HepG2 (cell line): ENCODE results near the gene TMEM240. TPM values are rescaled to one million over a fixed set of nuclear protein-coding genes. Genes with fewer than 3 reads are reported as not detected.

Experiments used
- ARID4A ChIP-seq: sonication (generic); formaldehyde crosslinking; IDR thresholded peaks from 2 replicates; pipeline ENCODE4 v1.5.0; 2020; ENCODE audit warnings: mild to moderate bottlenecking, missing genetic modification reagents, borderline replicate concordance
- CBX1 ChIP-seq: IDR thresholded peaks from one replicate; pipeline ENCODE4 v1.6.1; 2016; ENCODE audit warnings: antibody characterized with exemption, low read depth
- CC2D1A ChIP-seq: sonication (generic); formaldehyde crosslinking; IDR thresholded peaks from 2 replicates; pipeline ENCODE4 v1.8.1; 2023; ENCODE audit warnings: mild to moderate bottlenecking, missing genetic modification reagents
- DDIT3 ChIP-seq: sonication (generic); formaldehyde crosslinking; IDR thresholded peaks from 2 replicates; pipeline ENCODE4 v1.4.0; 2020; ENCODE audit warnings: mild to moderate bottlenecking, missing genetic modification reagents
- DR1 ChIP-seq: sonication (generic); formaldehyde crosslinking; IDR thresholded peaks from 2 replicates; pipeline ENCODE4 v1.8.0; 2021; ENCODE audit warnings: mild to moderate bottlenecking, missing genetic modification reagents, inconsistent platforms
- HMG20A ChIP-seq: IDR thresholded peaks from 2 replicates; pipeline ENCODE4 v1.6.1; 2016; ENCODE audit warnings: borderline replicate concordance
- KLF11 ChIP-seq: IDR thresholded peaks from 2 replicates; pipeline ENCODE4 v1.6.1; 2016; ENCODE audit warnings: missing compliant biosample characterization
- MXD3 ChIP-seq: IDR thresholded peaks from 2 replicates; pipeline ENCODE4 v1.6.1; 2016; ENCODE audit warnings: mild to moderate bottlenecking, missing biosample characterization, missing genetic modification reagents
- NONO ChIP-seq, 2 experiments: fragments of 450-650 bp in 1 of 2; sonication (generic) in 1 of 2; formaldehyde crosslinking in 1 of 2; IDR thresholded peaks in 1 of 2; conservative IDR thresholded peaks in 1 of 2; 2 replicates each; pipeline versions ENCODE4 v1.6.1 to v1.8.0; 2017 to 2022; ENCODE audit warnings: mild to moderate bottlenecking in 1 of 2, missing genetic modification reagents in 1 of 2, moderate library complexity in 1 of 2
- RBM39 ChIP-seq: fragments of 200-400 bp; formaldehyde crosslinking; IDR thresholded peaks from one replicate; pipeline ENCODE4 v1.6.1; 2018; ENCODE audit warnings: antibody characterized with exemption, mild to moderate bottlenecking, low read depth, low read length; ENCODE audit not compliant: poor library complexity, severe bottlenecking
- SPEN ChIP-seq: sonication (generic); formaldehyde crosslinking; IDR thresholded peaks from 2 replicates; pipeline ENCODE4 v1.5.1; 2020; ENCODE audit warnings: low read depth, mild to moderate bottlenecking, missing genetic modification reagents
- TP53 ChIP-seq: sonication (generic); formaldehyde crosslinking; conservative IDR thresholded peaks from 2 replicates; pipeline ENCODE4 v1.4.0; 2020; ENCODE audit warnings: missing genetic modification reagents
- ZFP37 ChIP-seq: sonication (generic); formaldehyde crosslinking; IDR thresholded peaks from 2 replicates; pipeline ENCODE4 v1.4.0; 2020; ENCODE audit warnings: missing genetic modification reagents, borderline replicate concordance
- ZNF101 ChIP-seq: sonication (generic); formaldehyde crosslinking; IDR thresholded peaks from 2 replicates; pipeline ENCODE4 v1.4.0; 2020; ENCODE audit warnings: mild to moderate bottlenecking, low read depth, missing genetic modification reagents, borderline replicate concordance
- ZNF136 ChIP-seq: sonication (generic); formaldehyde crosslinking; IDR thresholded peaks from 2 replicates; pipeline ENCODE4 v1.8.1; 2022; ENCODE audit warnings: low read depth, mild to moderate bottlenecking, moderate library complexity, missing genetic modification reagents
- ZNF280D ChIP-seq: sonication (generic); formaldehyde crosslinking; IDR thresholded peaks from 2 replicates; pipeline ENCODE4 v1.5.1; 2020; ENCODE audit warnings: mild to moderate bottlenecking, missing genetic modification reagents
- ZNF547 ChIP-seq: sonication (generic); formaldehyde crosslinking; IDR thresholded peaks from 2 replicates; pipeline ENCODE4 v1.5.1; 2020; ENCODE audit warnings: mild to moderate bottlenecking, missing genetic modification reagents
- ZNF644 ChIP-seq: IDR thresholded peaks from 2 replicates; pipeline ENCODE4 v1.6.1; 2016; ENCODE audit warnings: low read depth
- polyA plus RNA-seq, 8 experiments: library from polyadenylated mRNA; depleted of rRNA in 3 of 8; stranded (reverse) in 7 of 8; unstranded in 1 of 8; fragments of >200 nt; fragmentation: Illumina TruSeq in 4 of 8; extraction: Trizol in 4 of 8; gene quantifications; 2 replicates each; pipeline versions ENCODE4 v1.2.1 to v1.2.3, GENCODE V29; 2011 to 2016; ENCODE audit warnings: low read depth in 4 of 8, missing spikeins in 1 of 8, mixed read lengths in 1 of 8; ENCODE audit not compliant: insufficient read depth in 1 of 8
- total RNA-seq, 5 experiments: library from RNA; depleted of rRNA; stranded (reverse); fragments of >200 nt; fragmentation: Illumina TruSeq; extraction: Trizol; gene quantifications; 2 replicates each; pipeline ENCODE4 v1.2.3, GENCODE V29; 2016; ENCODE audit warnings: low read depth in 1 of 5
- TF ChIP-seq, protein P1 (sequence below): sonication (generic); formaldehyde crosslinking; IDR thresholded peaks from 2 replicates; pipeline ENCODE4 v1.9.0; 2022; ENCODE audit warnings: low read depth, missing genetic modification reagents

Gene TMEM240
- total and polyA plus RNA-seq, 2 of the 13 experiments (the other 11 are each of a cell fraction or from before 2014, with no cell fraction given), result 0.17 TPM; not detected in 1

- TF ChIP-seq ZNF280D (no peak), HMG20A (CRISPR knock-in tag) (no peak), ZFP37 (CRISPR knock-in tag) (no peak), TP53 (CRISPR knock-in tag) (no peak), NONO (IDR thresholded peaks at IDR 0.05) (no peak), NONO (CRISPR knock-in tag; conservative IDR thresholded peaks at IDR 0.05) (peak; percentile 62; the same call in 1 of the 2 replicates), MXD3 (no peak; the same call in none of the 2 replicates), DR1 (CRISPR knock-in tag) (no peak), CC2D1A (no peak), ZNF644 (CRISPR knock-in tag) (no peak), ZNF101 (CRISPR knock-in tag) (no peak), SPEN (CRISPR knock-in tag) (peak; percentile 87; the same call in 1 of the 2 replicates), KLF11 (0 out of 2 replicates have a peak, but pooled peaks have one; percentile 24), RBM39 (no peak), ZNF136 (no peak), DDIT3 (CRISPR knock-in tag) (no peak), ARID4A (CRISPR knock-in tag) (peak; percentile 77; the same call in 1 of the 2 replicates), ZNF547 (CRISPR knock-in tag) (peak; percentile 40; the same call in 1 of the 2 replicates), CBX1 (no peak)
- TF ChIP-seq, protein P1, sequence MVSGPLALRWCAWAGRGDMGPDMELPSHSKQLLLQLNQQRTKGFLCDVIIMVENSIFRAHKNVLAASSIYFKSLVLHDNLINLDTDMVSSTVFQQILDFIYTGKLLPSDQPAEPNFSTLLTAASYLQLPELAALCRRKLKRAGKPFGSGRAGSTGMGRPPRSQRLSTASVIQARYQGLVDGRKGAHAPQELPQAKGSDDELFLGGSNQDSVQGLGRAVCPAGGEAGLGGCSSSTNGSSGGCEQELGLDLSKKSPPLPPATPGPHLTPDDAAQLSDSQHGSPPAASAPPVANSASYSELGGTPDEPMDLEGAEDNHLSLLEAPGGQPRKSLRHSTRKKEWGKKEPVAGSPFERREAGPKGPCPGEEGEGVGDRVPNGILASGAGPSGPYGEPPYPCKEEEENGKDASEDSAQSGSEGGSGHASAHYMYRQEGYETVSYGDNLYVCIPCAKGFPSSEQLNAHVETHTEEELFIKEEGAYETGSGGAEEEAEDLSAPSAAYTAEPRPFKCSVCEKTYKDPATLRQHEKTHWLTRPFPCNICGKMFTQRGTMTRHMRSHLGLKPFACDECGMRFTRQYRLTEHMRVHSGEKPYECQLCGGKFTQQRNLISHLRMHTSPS (CRISPR knock-in tag), result no peak
Measured at GRCh38 chr1:1574721-1575537, 34.5 kb upstream of the TMEM240 start, which contains the start of gene SSU72 (continued).
